ENCODE results near the gene POLD3. TPM values are rescaled to one million over a fixed set of nuclear protein-coding genes. Genes with fewer than 3 reads are reported as not detected.

POLD3 gene
- total and polyA plus RNA-seq, 2 donors (not counting 1 experiment from before 2014, with no cell fraction given), result 4.6 to 17.6 TPM

GRCh38 chr11:74648894-74649293 is 56.5 kb downstream of the POLD3 start:
- ChIA-PET POLR2A (no interaction called here), CTCF (no interaction called here)
- Mint-ChIP-seq H3K27me3 (no peaks in the 10 kb centered on the region), H3K27ac (no peak overlapping the region), H3K9me3 (ENCODE audit: insufficient read depth) (no peaks in the 10 kb centered on the region), H3K4me1 (no peaks in the 10 kb centered on the region), H3K4me3 (no peak overlapping the region)
- ATAC-seq (ENCODE audit: low read depth), result no peak
- H3K27me3 ChIP-seq (replicated peaks in 1 of 4; ENCODE audit: control extremely low read depth in 1 of 4, control insufficient read depth in 3 of 4, insufficient read depth in 4 of 4, low read length in 3 of 4), result no peaks in the 10 kb centered on the region
- WGBS (ENCODE audit: insufficient coverage), result 100% methylated on average over 3 of the region's 4 CpGs
- H2AFZ ChIP-seq (ENCODE audit: insufficient read depth, low read depth, low read length, poor library complexity, severe bottlenecking), result no peak overlapping the region
- no peak overlapping the region for H3K9ac ChIP-seq (ENCODE audit: low read length)
- no peak overlapping the region for H3K4me2 ChIP-seq (replicated peaks; ENCODE audit: low read depth, low read length, poor library complexity, severe bottlenecking)
- intact Hi-C loops (cut with micrococcal nuclease), result no loop called here
- no peaks in the 10 kb centered on the region for H3K79me2 ChIP-seq (ENCODE audit: control insufficient read depth, insufficient read depth, low read length)
- no peaks in the 10 kb centered on the region for H3K9me3 ChIP-seq (ENCODE audit: control extremely low read depth in 1 of 3, control insufficient read depth in 2 of 3, insufficient read depth in 1 of 3, low read length in 2 of 3)
- H3K27ac ChIP-seq (ENCODE audit: low read length in 2 of 2), result no peak overlapping the region
- TF ChIP-seq EZH2 (IDR thresholded peaks at IDR 0.05; ENCODE audit: borderline replicate concordance, insufficient read depth, low read depth, low read length, poor library complexity, severe bottlenecking) (no peak), CTCF (IDR thresholded peaks at IDR 0.05) (no peak)
- no peak overlapping the region for H3K4me3 ChIP-seq (ENCODE audit: control extremely low read depth in 1 of 5, extremely low read depth in 1 of 5, insufficient read depth in 1 of 5, low read depth in 2 of 5, low read length in 4 of 5)
- H3K4me1 ChIP-seq (ENCODE audit: control insufficient read depth in 2 of 2, insufficient read depth in 2 of 2, low read length in 2 of 2), result no peaks in the 10 kb centered on the region
- DNase-seq, result no peak
- H4K20me1 ChIP-seq (ENCODE audit: control insufficient read depth, insufficient read depth, low read length, poor library complexity, severe bottlenecking), result no peaks in the 10 kb centered on the region
- H3K36me3 ChIP-seq (replicated peaks in 1 of 2; ENCODE audit: control extremely low read depth in 1 of 2, control insufficient read depth in 1 of 2, extremely low read depth in 1 of 2, insufficient read depth in 2 of 2, low read length in 1 of 2), result peaks cover 0 to 11% of the 10 kb centered on the region in 2 experiments

- Histone ChIP-seq H4K20me1 (ENCODE audit: control insufficient read depth, insufficient read depth, low read length, poor library complexity, severe bottlenecking) (no peaks in the 10 kb centered on the region), H3K9ac (ENCODE audit: low read length) (no peak overlapping the region), H3K27me3 (replicated peaks in 1 of 4; ENCODE audit: control extremely low read depth in 1 of 4, control insufficient read depth in 3 of 4, insufficient read depth in 4 of 4, low read length in 3 of 4) (no peaks in the 10 kb centered on the region), H3K4me1 (ENCODE audit: control insufficient read depth in 2 of 2, insufficient read depth in 2 of 2, low read length in 2 of 2) (no peaks in the 10 kb centered on the region), H3K4me2 (replicated peaks; ENCODE audit: low read depth, low read length, poor library complexity, severe bottlenecking) (no peak overlapping the region), H3K79me2 (ENCODE audit: control insufficient read depth, insufficient read depth, low read length) (no peaks in the 10 kb centered on the region), H3K27ac (ENCODE audit: low read length in 2 of 2) (no peak overlapping the region), H2AFZ (ENCODE audit: insufficient read depth, low read depth, low read length, poor library complexity, severe bottlenecking) (no peak overlapping the region), H3K9me3 (ENCODE audit: control extremely low read depth in 1 of 3, control insufficient read depth in 2 of 3, insufficient read depth in 1 of 3, low read length in 2 of 3) (no peaks in the 10 kb centered on the region), H3K36me3 (replicated peaks in 1 of 2; ENCODE audit: control extremely low read depth in 1 of 2, control insufficient read depth in 1 of 2, extremely low read depth in 1 of 2, insufficient read depth in 2 of 2, low read length in 1 of 2) (peaks cover 0 to 6% of the 10 kb centered on the region in 2 experiments), H3K4me3 (ENCODE audit: control extremely low read depth in 1 of 5, extremely low read depth in 1 of 5, insufficient read depth in 1 of 5, low read depth in 2 of 5, low read length in 4 of 5) (no peak overlapping the region)
- H3K4me1 Mint-ChIP-seq, result no peaks in the 10 kb centered on the region
- no peak for DNase-seq
- ChIA-PET CTCF (no interaction called here), POLR2A (no interaction called here)
- no peak overlapping the region for H3K4me3 Mint-ChIP-seq
- TF ChIP-seq CTCF (IDR thresholded peaks at IDR 0.05) (no peak), EZH2 (IDR thresholded peaks at IDR 0.05; ENCODE audit: borderline replicate concordance, insufficient read depth, low read depth, low read length, poor library complexity, severe bottlenecking) (no peak)
- ATAC-seq (ENCODE audit: low read depth), result no peak
- H3K9me3 Mint-ChIP-seq (ENCODE audit: insufficient read depth), result no peaks in the 10 kb centered on the region
- 100% methylated on average over 2 of the region's 2 CpGs for WGBS (ENCODE audit: insufficient coverage)
- intact Hi-C loops (cut with micrococcal nuclease), result no loop called here
- H3K27ac Mint-ChIP-seq, result no peak overlapping the region
- no peaks in the 10 kb centered on the region for H3K27me3 Mint-ChIP-seq
Observed at GRCh38 chr11:74650498-74650897, 58.1 kb downstream of the POLD3 start.

All from B cell (primary cell).